HG03095 (cell line): Measurements from ENCODE around the gene ABCC3.

ENCODE experiments used
- ATAC-seq: cut with Tn5 transposase; IDR thresholded peaks from one replicate; pipeline ENCODE4 v1.9.1; 2021; ENCODE audit warnings: moderate library complexity; ENCODE audit not compliant: unreplicated experiment

Gene ABCC3

DNA sequence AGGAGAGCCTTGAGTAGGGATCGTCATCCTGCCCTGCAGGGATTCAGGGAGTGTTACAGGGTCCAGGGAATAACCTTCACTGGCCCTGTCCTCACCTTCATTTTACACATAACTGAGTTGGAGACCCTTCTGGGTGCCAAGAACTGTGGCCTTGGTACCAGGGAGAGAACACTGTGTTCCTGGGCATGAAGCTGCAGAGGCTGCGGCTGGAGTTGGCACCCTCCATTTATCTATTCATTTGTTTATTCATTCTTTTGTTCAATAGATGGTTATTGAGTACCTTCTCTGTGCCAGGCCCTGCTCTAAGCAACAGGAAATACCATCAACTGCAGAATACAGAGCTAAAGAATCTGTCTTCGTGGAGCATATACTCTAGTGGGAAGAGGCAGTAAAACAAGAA, 6.7 kb downstream of the ABCC3 start:
- no peak for ATAC-seq

DNA sequence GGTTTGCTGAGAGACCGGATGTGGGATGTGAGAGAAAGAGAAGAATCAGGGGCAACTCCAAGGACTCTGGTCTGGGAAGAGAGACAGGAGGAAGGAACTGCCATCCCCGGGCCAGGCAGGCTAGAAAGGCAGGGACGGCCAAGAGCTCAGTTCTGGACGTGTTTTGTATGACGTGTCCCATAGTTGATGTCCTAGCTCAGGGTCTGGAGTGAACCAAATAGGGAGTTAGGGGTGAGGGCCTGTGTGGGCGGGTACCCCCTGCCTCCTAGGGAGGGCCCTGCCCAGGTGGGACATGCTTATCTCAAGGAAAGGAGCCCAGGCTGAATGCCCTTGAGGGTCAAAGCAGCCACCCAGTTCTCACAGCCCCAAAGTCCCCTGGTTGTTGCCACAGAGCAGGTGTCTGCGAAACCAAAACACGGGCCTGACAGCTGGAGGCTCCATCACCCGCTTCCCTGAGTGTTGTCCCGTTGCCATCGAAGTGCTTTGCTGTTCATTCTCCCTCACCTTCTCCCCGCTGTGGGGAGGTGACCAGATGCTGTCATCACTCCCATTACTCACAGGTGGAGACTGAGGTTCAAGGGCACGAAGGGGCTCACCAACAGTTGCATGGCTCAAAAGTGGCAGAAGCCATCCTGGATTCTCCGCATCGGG, 7.5 kb downstream of the ABCC3 start:
- no peak for ATAC-seq

GRCh38 chr17:50642722-50643656, 8.3 kb downstream of the ABCC3 start:
- no peak for ATAC-seq

DNA sequence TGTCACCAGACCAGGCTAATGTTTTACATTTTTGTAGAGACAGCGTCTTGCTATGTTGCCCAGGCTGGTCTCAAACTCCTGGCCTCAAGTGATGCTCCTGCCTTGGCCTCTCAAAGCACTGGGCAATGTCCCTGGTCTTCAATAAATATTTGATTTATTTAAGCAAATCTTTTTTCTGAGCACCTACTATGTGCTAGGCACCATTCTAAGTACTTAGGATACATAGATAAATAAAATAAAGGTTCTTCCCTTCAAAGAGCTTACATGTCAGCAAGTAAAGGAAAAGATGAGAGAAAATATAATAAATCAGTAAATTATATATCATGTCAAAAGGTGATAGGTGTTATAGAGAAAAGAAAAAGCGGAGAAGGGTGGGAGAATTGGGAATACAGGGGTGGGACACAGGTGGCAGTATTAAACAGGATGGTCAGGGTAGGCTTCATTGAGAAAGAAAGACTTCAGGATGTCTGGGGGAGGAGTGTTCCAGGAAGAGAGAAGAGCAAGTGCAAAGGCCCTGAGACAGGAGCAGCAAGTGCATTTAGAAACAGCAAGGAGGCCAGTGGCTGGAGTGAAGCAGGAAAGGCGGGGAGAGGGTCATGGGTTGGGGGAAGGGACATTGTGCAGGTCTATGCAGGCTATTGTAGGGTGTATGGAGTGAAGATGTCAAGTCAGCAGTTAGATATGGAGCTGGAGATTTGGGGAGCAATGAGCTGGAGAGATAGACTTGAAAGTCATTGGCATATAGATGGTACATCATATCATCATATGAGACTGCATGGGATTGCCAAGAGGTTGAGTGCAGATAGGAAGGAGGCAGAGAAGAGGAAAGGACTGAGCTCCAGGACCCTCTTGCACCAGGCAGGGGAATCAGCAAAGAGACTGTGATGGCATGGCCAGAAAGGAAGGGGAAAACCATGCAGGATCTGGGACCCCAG, 11.3 kb downstream of the ABCC3 start:
- no peak for ATAC-seq

- ATAC-seq = no peak
These were observed 12.5 kb downstream of the ABCC3 start for GRCh38 chr17:50647187-50647586.

GRCh38 chr17:50649042-50649908, 14.6 kb downstream of the ABCC3 start:
- no peak for ATAC-seq

- ATAC-seq = no peak
These were observed 17.0 kb downstream of the ABCC3 start for GRCh38 chr17:50651661-50652060.

DNA sequence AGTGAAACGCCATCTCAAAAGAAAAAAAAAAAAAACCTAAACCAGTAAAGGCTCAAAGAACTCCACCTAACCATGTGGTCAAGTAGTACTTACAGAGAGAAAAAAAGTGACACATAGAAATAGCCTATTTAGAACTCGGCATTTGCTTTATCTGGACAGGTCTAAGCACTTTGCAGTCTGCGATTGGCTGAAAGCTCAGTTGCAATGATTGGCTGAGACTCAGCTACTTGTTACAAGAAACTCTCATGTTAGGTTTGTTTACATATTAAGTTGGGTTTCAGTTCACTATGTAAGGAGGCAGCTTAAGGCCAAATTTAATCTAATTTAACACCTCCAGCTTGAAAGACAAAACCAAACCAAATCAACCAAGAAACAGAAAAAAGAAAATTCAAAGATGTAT, 19.1 kb downstream of the ABCC3 start:
- ATAC-seq = no peak

DNA sequence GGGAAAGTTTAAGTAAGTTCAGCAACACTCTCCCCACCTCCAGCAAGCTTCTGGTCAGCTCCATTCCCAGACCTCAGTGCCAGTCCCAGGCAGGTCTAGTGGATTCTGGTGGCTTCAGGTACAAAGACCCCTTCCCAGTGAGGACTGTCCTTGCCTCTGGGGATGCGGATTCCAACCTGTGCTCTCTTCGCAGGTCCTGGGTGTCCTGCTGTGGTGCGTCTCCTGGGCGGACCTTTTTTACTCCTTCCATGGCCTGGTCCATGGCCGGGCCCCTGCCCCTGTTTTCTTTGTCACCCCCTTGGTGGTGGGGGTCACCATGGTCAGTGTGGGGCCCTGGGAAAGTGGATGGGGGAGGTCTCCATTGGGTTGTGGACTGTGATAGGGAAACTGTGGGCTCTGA, 21.8 kb downstream of the ABCC3 start:
- no peak for ATAC-seq

GRCh38 chr17:50657054-50657453, 22.4 kb downstream of the ABCC3 start:
- ATAC-seq = no peak

DNA sequence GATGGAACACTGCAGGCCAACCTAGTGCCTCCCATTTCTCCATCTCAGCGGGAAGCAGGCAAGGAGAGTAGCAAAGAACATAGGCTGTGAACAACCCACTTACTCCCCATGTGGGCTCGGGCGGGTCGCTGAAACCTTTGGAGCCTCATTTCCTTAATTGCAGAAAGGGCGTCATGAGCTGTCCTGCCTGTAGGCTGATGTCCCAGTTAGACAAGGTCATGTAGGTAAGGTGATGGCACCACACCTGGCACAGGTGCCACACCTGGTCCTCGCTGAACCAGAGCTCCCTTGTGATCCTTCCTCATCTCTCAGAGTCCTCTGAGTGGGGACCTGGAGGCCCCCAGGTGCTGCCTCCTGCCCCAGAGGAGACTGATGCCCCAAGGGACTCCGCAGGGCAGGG, 22.9 kb downstream of the ABCC3 start:
- ATAC-seq = no peak

GRCh38 chr17:50658616-50659015, 23.9 kb downstream of the ABCC3 start:
- no peak for ATAC-seq

- ATAC-seq = no peak
These were observed 24.5 kb downstream of the ABCC3 start for GRCh38 chr17:50659179-50659578.

- ATAC-seq = no peak
These were observed 25.6 kb downstream of the ABCC3 start for GRCh38 chr17:50660042-50660886.

DNA sequence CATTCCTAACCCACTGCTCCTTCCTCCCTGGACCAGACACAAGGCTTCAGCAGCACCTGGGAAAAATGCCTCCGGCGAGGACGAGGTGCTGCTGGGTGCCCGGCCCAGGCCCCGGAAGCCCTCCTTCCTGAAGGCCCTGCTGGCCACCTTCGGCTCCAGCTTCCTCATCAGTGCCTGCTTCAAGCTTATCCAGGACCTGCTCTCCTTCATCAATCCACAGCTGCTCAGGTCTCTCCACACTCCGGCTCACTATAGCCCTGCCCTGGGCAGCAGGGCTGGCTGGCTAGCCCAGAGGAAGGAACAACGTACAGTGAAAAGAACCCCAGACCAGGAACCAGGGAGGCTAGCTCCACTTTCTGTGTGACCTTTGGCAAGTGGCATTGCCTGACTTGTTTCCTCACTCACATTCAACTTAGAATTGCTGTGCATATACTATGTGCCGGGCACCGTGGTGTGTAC, 26.2 kb downstream of the ABCC3 start:
- ATAC-seq = no peak

DNA sequence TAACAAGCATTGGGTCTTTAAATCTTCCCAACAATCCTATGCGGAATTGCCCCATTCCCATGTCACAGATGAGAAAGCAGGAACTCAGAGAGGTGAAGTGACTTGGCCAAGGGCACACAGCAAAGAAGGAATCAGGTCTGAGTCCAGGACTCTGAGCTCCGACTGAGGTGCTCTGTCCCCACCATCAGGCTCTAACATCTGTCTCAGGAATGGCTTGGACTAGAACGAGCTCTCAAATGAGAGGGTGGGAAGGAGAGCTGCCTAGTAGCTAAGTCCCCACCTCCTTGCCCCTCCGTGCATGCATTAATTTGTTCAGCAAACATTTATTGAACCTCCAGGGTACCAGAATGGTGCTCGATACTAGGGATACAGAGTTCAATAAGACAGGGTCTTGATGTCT, 26.7 kb downstream of the ABCC3 start:
- no peak for ATAC-seq

DNA sequence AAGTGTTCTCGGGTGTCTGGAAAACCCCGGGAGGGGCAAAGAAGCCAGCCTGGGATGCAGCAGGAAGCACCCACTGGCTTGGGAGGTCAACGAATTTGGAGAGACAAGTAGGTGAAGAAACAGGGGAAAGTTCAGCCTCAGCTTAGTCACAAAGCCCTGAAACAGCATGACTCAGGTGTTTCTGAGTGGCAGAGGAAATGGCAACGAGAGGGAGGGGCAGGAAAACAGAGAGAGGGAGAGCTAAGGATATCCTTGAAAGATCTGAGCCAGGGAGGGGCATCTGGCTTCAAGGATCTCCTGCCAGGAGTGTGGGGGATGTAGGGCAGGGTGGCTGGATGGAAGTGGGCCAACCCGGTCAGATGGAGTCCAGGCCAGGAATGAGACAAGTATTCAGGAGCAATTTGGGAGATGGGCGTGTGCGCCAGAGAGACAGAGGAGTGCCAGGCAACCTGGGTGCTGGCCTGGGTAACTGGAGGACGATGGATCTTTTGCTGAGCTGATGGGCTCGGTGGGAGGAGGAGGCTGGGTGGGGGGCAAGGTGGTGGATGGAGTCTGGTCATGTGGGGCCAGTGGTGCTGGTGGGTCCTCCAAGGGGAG, 27.2 kb downstream of the ABCC3 start:
- no peak for ATAC-seq

DNA sequence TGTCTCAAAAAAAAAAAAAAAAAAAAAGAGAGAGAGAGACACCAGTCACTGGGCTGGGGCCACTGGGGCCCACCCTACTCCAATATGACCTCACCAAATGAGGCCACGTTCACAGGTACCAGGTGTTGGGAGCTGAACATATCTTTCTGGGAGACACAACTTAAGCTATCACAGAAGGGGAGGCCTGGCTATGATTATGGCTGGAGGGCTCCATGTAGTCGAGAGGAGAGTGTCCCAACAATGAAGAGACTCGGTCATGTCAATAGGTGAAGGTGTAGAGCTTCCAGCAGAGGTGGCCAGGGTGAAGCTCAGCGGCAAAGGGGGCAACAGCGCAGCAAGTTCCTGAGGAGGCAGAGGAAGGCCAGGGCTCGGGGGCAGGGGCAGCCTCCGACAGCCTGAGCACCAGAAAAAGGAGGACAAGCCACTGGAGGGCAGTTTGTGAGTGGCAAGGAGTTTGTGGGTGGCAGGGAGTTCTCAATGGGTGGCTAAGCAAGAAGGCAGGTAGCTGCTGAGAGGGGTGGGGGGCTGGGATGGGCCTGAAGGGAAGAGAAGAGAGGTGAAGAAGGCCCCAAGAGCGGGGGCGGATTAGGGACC, 28.0 kb downstream of the ABCC3 start:
- ATAC-seq = no peak
